HEK293 (cell line): Measurements from ENCODE around the gene ACTL9.
A peak's percentile ranks its signal among the peaks of the same experiment; 100 is the strongest.
"Not testable (repeated sequence)": the region's sequence is repeated elsewhere in the genome, so short reads cannot be mapped to it uniquely, and the experiment has no call there.

Experiments
- CTCF ChIA-PET: fragments of 350-600 bp; formaldehyde crosslinking; extraction: SDS; loops from one replicate; lab custom pipeline; 2021; ENCODE audit warnings: antibody characterized with exemption; lab: Yijun Ruan, JAX
- POLR2A ChIA-PET: fragments of 300-600 bp; formaldehyde crosslinking; extraction: SDS; loops from one replicate; lab custom pipeline; 2020; ENCODE audit warnings: antibody characterized with exemption, inconsistent platforms; lab: Yijun Ruan, JAX
- H3K27ac ChIP-seq: fragments of 200-500 bp; sonication (Bioruptor generic); 2 replicates; pipeline ENCODE4 v1.5.1; 2014; ENCODE audit warnings: low read depth, low read length, control low read depth, inconsistent platforms; ENCODE audit errors: extremely low read depth
- H3K36me3 ChIP-seq, 2 experiments: fragments of 200-500 bp in 1 of 2; sonication (Bioruptor generic) in 1 of 2; 1 replicate in 1 of 2; 2 replicates in 1 of 2; pipeline ENCODE4 v1.5.1; 2014 to 2017; ENCODE audit warnings: inconsistent platforms in 2 of 2, low read length in 2 of 2; ENCODE audit not compliant: control insufficient read depth in 2 of 2, insufficient read depth in 1 of 2
- H3K4me1 ChIP-seq: fragments of 200-500 bp; sonication (Bioruptor generic); 2 replicates; pipeline ENCODE4 v1.5.1; 2014; ENCODE audit warnings: mild to moderate bottlenecking, low read length, inconsistent platforms; ENCODE audit not compliant: control insufficient read depth, insufficient read depth
- H3K4me3 ChIP-seq: 2 replicates; pipeline ENCODE4 v1.5.1; 2011; ENCODE audit warnings: low read depth, mild to moderate bottlenecking, control low read depth, low read length, moderate library complexity
- H3K9me3 ChIP-seq: fragments of 200-500 bp; sonication (Bioruptor generic); 2 replicates; pipeline ENCODE4 v1.5.1; 2014; ENCODE audit warnings: low read depth, low read length, inconsistent platforms; ENCODE audit not compliant: control insufficient read depth, insufficient read depth
- HOXA7 ChIP-seq: sonication (generic); formaldehyde crosslinking; IDR thresholded peaks from 2 replicates; pipeline ENCODE4 v1.8.1; 2022; ENCODE audit warnings: missing genetic modification reagents, borderline replicate concordance
- HOXD13 ChIP-seq: sonication (generic); formaldehyde crosslinking; IDR thresholded peaks from 2 replicates; pipeline ENCODE4 v1.8.0; 2022; ENCODE audit warnings: missing genetic modification reagents, borderline replicate concordance
- RBAK ChIP-seq: fragments of 450-650 bp; formaldehyde crosslinking; IDR thresholded peaks from 2 replicates; pipeline ENCODE4 v1.5.1; 2016; ENCODE audit warnings: missing biosample characterization, missing genetic modification characterization
- ZNF140 ChIP-seq: fragments of 450-650 bp; formaldehyde crosslinking; IDR thresholded peaks from 2 replicates; pipeline ENCODE4 v1.5.1; 2016; ENCODE audit warnings: missing biosample characterization, missing genetic modification characterization
- ZNF221 ChIP-seq: fragments of 450-650 bp; formaldehyde crosslinking; IDR thresholded peaks from 2 replicates; pipeline ENCODE4 v1.5.1; 2017; ENCODE audit warnings: missing biosample characterization, missing genetic modification characterization, borderline replicate concordance
- ZNF324 ChIP-seq: fragments of 450-650 bp; formaldehyde crosslinking; IDR thresholded peaks from 2 replicates; pipeline ENCODE4 v1.5.1; 2016; ENCODE audit warnings: missing biosample characterization, missing genetic modification characterization
- ZNF335 ChIP-seq: fragments of 450-650 bp; formaldehyde crosslinking; conservative IDR thresholded peaks from 2 replicates; pipeline ENCODE4 v1.5.1; 2016; ENCODE audit warnings: missing biosample characterization, missing genetic modification characterization
- ZNF394 ChIP-seq: fragments of 450-650 bp; formaldehyde crosslinking; IDR thresholded peaks from 2 replicates; pipeline ENCODE4 v1.5.1; 2016; ENCODE audit warnings: missing biosample characterization, missing genetic modification characterization, mild to moderate bottlenecking, moderate library complexity, borderline replicate concordance
- ZNF404 ChIP-seq: fragments of 450-650 bp; formaldehyde crosslinking; IDR thresholded peaks from 2 replicates; pipeline ENCODE4 v1.5.1; 2017; ENCODE audit warnings: missing biosample characterization, missing genetic modification characterization
- ZNF426 ChIP-seq: fragments of 450-650 bp; formaldehyde crosslinking; IDR thresholded peaks from 2 replicates; pipeline ENCODE4 v1.5.1; 2017; ENCODE audit warnings: missing biosample characterization, missing genetic modification characterization, mild to moderate bottlenecking, inconsistent platforms, moderate library complexity
- ZNF518A ChIP-seq: fragments of 450-650 bp; formaldehyde crosslinking; conservative IDR thresholded peaks from 2 replicates; pipeline ENCODE4 v1.5.1; 2016; ENCODE audit warnings: low read depth, missing biosample characterization, missing genetic modification characterization
- ZNF555 ChIP-seq: fragments of 450-650 bp; formaldehyde crosslinking; conservative IDR thresholded peaks from 2 replicates; pipeline ENCODE4 v1.5.1; 2017; ENCODE audit warnings: missing biosample characterization, mild to moderate bottlenecking, missing genetic modification characterization, inconsistent platforms
- ZNF558 ChIP-seq: fragments of 450-650 bp; formaldehyde crosslinking; IDR thresholded peaks from 2 replicates; pipeline ENCODE4 v1.5.1; 2016; ENCODE audit warnings: missing biosample characterization, missing genetic modification characterization
- ZNF623 ChIP-seq: fragments of 450-650 bp; formaldehyde crosslinking; IDR thresholded peaks from 2 replicates; pipeline ENCODE4 v1.5.1; 2016; ENCODE audit warnings: missing biosample characterization, missing genetic modification characterization
- ZNF654 ChIP-seq: fragments of 450-650 bp; formaldehyde crosslinking; IDR thresholded peaks from 2 replicates; pipeline ENCODE4 v1.5.1; 2016; ENCODE audit warnings: low read depth, missing biosample characterization, missing genetic modification characterization
- ZSCAN23 ChIP-seq: fragments of 450-650 bp; formaldehyde crosslinking; IDR thresholded peaks from 2 replicates; pipeline ENCODE4 v1.5.1; 2016; ENCODE audit warnings: missing biosample characterization, missing genetic modification characterization
- TF ChIP-seq, protein P1 (sequence below): fragments of 450-650 bp; formaldehyde crosslinking; IDR thresholded peaks from 2 replicates; pipeline ENCODE4 v1.5.1; 2017; ENCODE audit warnings: missing biosample characterization, missing genetic modification characterization

ACTL9 gene, protein sequence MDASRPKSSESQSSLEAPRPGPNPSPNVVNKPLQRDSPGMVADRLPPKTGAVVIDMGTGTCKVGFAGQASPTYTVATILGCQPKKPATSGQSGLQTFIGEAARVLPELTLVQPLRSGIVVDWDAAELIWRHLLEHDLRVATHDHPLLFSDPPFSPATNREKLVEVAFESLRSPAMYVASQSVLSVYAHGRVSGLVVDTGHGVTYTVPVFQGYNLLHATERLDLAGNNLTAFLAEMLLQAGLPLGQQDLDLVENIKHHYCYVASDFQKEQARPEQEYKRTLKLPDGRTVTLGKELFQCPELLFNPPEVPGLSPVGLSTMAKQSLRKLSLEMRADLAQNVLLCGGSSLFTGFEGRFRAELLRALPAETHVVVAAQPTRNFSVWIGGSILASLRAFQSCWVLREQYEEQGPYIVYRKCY

DNA sequence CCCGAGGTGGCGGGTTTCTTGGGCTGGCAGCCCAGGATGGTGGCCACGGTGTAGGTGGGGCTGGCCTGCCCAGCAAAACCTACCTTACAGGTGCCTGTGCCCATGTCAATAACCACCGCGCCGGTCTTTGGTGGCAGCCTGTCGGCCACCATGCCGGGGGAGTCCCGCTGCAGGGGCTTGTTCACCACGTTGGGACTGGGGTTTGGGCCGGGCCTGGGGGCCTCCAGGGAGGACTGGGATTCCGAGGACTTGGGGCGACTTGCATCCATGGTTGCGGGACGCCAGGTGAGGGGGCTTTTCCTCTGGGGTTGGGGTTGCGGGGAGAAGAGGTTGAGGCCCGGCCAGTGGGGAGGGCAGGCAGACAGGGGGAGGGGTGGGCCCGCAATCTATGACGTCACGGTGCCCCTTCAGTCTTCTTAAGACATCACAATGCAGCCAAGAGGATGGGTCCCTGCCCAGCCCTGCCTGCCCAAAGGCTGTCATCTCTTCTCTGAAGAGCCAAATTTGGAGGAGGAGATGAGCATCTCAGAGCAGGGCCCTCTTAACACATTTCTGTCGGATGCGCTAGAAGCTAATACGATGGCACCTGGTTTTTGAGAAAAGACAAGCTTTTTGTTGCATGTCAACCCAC lies at the start of gene ACTL9:
ACTL9 (minus strand) TSS at position 363 of the 631 bp plus-strand sequence; CDS start at position 269, 94 bp downstream.
- Histone ChIP-seq H3K27ac (no peak within 1 kb of the TSS), H3K9me3 (no peaks in the 10 kb centered on the region), H3K4me3 (no peak within 1 kb of the TSS), H3K36me3 (no peaks in the 10 kb centered on the region), H3K4me1 (no peaks in the 10 kb centered on the region)
- POLR2A ChIA-PET: interaction anchor here (0.5 kb wide), 1 partner anchor 331 kb away, joined by 3 read pairs; no protein-coding TSS in a partner anchor
- CTCF ChIA-PET: interaction anchor here (0.6 to 1.4 kb wide), 4 partner anchors 28 to 403 kb away, joined by 3 to 4 read pairs (median 3); no protein-coding TSS in a partner anchor
- TF ChIP-seq HOXD13 (CRISPR knock-in tag) (no peak), ZNF335 (tag by site-specific recombination) (no peak)

GRCh38 chr19:8739291-8740065 lies 40.9 kb upstream of the ACTL9 start:
- POLR2A ChIA-PET, H3K36me3 ChIP-seq: not testable (repeated sequence)

DNA sequence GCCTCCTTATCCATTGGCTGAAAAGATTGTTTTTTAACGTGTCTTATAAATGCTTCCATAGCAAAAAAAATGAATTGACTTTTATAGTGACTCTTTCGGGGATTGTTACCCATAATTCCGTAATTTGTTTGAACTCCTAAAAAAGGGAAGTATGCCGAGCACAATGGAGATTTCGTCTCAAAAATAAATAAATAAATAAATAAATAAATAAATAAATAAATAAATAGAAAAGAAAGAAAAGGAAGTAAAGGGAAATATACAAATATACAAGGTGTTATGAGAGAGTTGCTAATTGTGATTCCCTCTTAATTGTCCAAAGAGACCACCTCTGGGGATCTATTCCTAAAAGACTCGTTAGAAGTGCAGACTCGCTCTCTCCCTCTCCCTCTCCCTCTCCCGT lies 39.8 kb upstream of the ACTL9 start:
- Histone ChIP-seq H3K9me3 (no peaks in the 10 kb centered on the region), H3K36me3 (no peaks in the 10 kb centered on the region), H3K4me3 (no peak overlapping the region), H3K27ac (no peak overlapping the region), H3K4me1 (no peaks in the 10 kb centered on the region)
- CTCF ChIA-PET: no interaction called here
- POLR2A ChIA-PET: no interaction called here
- TF ChIP-seq HOXA7: no peak
- 0 out of 2 replicates have a peak, but pooled peaks have one; percentile 9 for TF ChIP-seq ZNF140
- peak; percentile 35 for TF ChIP-seq ZNF555 (tag by site-specific recombination)
- TF ChIP-seq, protein P1, sequence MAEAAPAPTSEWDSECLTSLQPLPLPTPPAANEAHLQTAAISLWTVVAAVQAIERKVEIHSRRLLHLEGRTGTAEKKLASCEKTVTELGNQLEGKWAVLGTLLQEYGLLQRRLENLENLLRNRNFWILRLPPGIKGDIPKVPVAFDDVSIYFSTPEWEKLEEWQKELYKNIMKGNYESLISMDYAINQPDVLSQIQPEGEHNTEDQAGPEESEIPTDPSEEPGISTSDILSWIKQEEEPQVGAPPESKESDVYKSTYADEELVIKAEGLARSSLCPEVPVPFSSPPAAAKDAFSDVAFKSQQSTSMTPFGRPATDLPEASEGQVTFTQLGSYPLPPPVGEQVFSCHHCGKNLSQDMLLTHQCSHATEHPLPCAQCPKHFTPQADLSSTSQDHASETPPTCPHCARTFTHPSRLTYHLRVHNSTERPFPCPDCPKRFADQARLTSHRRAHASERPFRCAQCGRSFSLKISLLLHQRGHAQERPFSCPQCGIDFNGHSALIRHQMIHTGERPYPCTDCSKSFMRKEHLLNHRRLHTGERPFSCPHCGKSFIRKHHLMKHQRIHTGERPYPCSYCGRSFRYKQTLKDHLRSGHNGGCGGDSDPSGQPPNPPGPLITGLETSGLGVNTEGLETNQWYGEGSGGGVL (tag by site-specific recombination): no peak
- no peak for TF ChIP-seq ZNF221
- TF ChIP-seq ZNF558 (tag by site-specific recombination): no peak
- TF ChIP-seq ZNF324: no peak
- 0 out of 2 replicates have a peak, but pooled peaks have one; percentile 22 for TF ChIP-seq ZNF404
- TF ChIP-seq ZNF394: peak; percentile 56; the same call in 1 of the 2 replicates
- TF ChIP-seq RBAK: no peak
- peak; percentile 56; the same call in 1 of the 2 replicates for TF ChIP-seq ZNF518A (tag by site-specific recombination)
- 0 out of 2 replicates have a peak, but pooled peaks have one; percentile 14 for TF ChIP-seq ZNF654 (tag by site-specific recombination)
- TF ChIP-seq ZNF623 (tag by site-specific recombination): peak; percentile 31; the same call in 1 of the 2 replicates
- TF ChIP-seq ZSCAN23: no peak
- peak; percentile 39 for TF ChIP-seq ZNF426 (tag by site-specific recombination)

More at GRCh38 chr19:8739291-8740065, 40.9 kb upstream of the ACTL9 start:
- H3K27ac ChIP-seq, H3K4me1 ChIP-seq, H3K9me3 ChIP-seq, H3K4me3 ChIP-seq, CTCF ChIA-PET: not testable (repeated sequence)
